HCT116 (cell line): ENCODE results near the gene KCNRG. TPM values are rescaled to one million over a fixed set of nuclear protein-coding genes. Genes with fewer than 3 reads are reported as not detected.

Source experiments
- ATAC-seq: fragments of 200-7000 bp; cut with Tn5 transposase; 2 replicates; pipeline ENCODE4 v1.9.1; 2020; ENCODE audit warnings: mild to moderate bottlenecking, moderate library complexity
- BruUV-seq: library from RNA; stranded (reverse); fragments of 400-500 nt; replicated peaks from 2 replicates; lab custom pipeline; 2021; lab: Mats Ljungman, UMichigan
- CTCF ChIA-PET: fragments of 300-600 bp; sonication (Branson Sonifier 250); formaldehyde crosslinking; loops from one replicate; lab custom pipeline; 2021; ENCODE audit warnings: antibody characterized with exemption; lab: Charles Lee
- POLR2A ChIA-PET: fragments of 300-600, 350-600 bp; sonication (Branson Sonifier 250); formaldehyde crosslinking; loops from one replicate; lab custom pipeline; 2021; ENCODE audit warnings: antibody characterized with exemption; lab: Charles Lee
- RAD21 ChIA-PET, 2 experiments: fragments of 300-600 bp; sonication (Branson Sonifier 250); formaldehyde crosslinking; loops; one replicate each; lab custom pipeline; 2023; ENCODE audit warnings: low total read pairs in 2 of 2; ENCODE audit not compliant: uncharacterized antibody in 2 of 2, unreplicated experiment in 2 of 2, low non-redundant PET in 1 of 2; lab: Charles Lee
- DNase-seq: peaks from one replicate; pipeline ENCODE4 v3.0.0-alpha.2; 2010; ENCODE audit warnings: low read depth, low spot score
- H2AFZ ChIP-seq: fragments of 200-600 bp; shearing (Covaris generic), sonication (generic); 2 replicates; pipeline ENCODE4 v1.6.1; 2017; ENCODE audit warnings: low read depth, mixed run types, mixed read lengths, antibody characterized with exemption, low read length; ENCODE audit not compliant: poor library complexity, severe bottlenecking
- H3K27ac ChIP-seq: 2 replicates; pipeline ENCODE4 v1.5.1; 2012; ENCODE audit warnings: low read depth, low read length
- H3K27me3 ChIP-seq: fragments of 200-600 bp; sonication (generic); 2 replicates; pipeline ENCODE4 v1.6.1; 2016; ENCODE audit warnings: mixed run types, low read length, mixed read lengths; ENCODE audit not compliant: insufficient read depth
- H3K36me3 ChIP-seq, 2 experiments: fragments of 200-500 bp in 1 of 2; fragments of 200-600 bp in 1 of 2; sonication (Bioruptor generic) in 1 of 2; sonication (generic) in 1 of 2; 2 replicates each; pipeline versions ENCODE4 v1.5.1 to v1.6.1; 2014 to 2016; ENCODE audit warnings: low read length in 2 of 2, inconsistent platforms in 1 of 2, mixed read lengths in 1 of 2, mixed run types in 1 of 2; ENCODE audit not compliant: insufficient read depth in 2 of 2, control insufficient read depth in 1 of 2
- H3K4me1 ChIP-seq, 2 experiments: fragments of 200-600 bp in 1 of 2; sonication (generic) in 1 of 2; 2 replicates each; pipeline versions ENCODE4 v1.5.1 to v1.6.1; 2012 to 2017; ENCODE audit warnings: low read length in 2 of 2, inconsistent platforms in 1 of 2, mild to moderate bottlenecking in 1 of 2, mixed read lengths in 1 of 2, mixed run types in 1 of 2, moderate library complexity in 1 of 2; ENCODE audit not compliant: insufficient read depth in 2 of 2, control insufficient read depth in 1 of 2
- H3K4me2 ChIP-seq: fragments of 200-600 bp; sonication (generic); 2 replicates; pipeline ENCODE4 v1.6.1; 2017; ENCODE audit warnings: mixed run types, low read length, mixed read lengths
- H3K4me3 ChIP-seq, 2 experiments: fragments of 200-600 bp in 1 of 2; sonication (generic) in 1 of 2; replicated peaks in 1 of 2; 2 replicates each; pipeline ENCODE4 v1.5.1; 2011 to 2016; ENCODE audit warnings: low read length in 2 of 2, control low read depth in 1 of 2, low read depth in 1 of 2, mild to moderate bottlenecking in 1 of 2, mixed read lengths in 1 of 2, mixed run types in 1 of 2
- H3K79me2 ChIP-seq: fragments of 200-600 bp; sonication (generic); 2 replicates; pipeline ENCODE4 v1.6.1; 2017; ENCODE audit warnings: mild to moderate bottlenecking, mixed run types, low read length, moderate library complexity, mixed read lengths; ENCODE audit not compliant: insufficient read depth
- H3K9ac ChIP-seq: fragments of 200-600 bp; sonication (generic); 2 replicates; pipeline ENCODE4 v1.6.1; 2016; ENCODE audit warnings: low read length, mixed read lengths
- H3K9me2 ChIP-seq: fragments of 200-600 bp; sonication (generic), shearing (Covaris generic); 2 replicates; pipeline ENCODE4 v1.6.1; 2017; ENCODE audit warnings: mixed run types, mild to moderate bottlenecking, moderate library complexity; ENCODE audit not compliant: insufficient read depth
- H3K9me3 ChIP-seq, 2 experiments: fragments of 200-500 bp in 1 of 2; fragments of 200-600 bp in 1 of 2; sonication (Bioruptor generic) in 1 of 2; sonication (generic) in 1 of 2; 2 replicates each; pipeline ENCODE4 v1.6.1; 2014 to 2017; ENCODE audit warnings: low read length in 2 of 2, mixed read lengths in 2 of 2, inconsistent platforms in 1 of 2, low read depth in 1 of 2, mild to moderate bottlenecking in 1 of 2, mixed run types in 1 of 2, moderate library complexity in 1 of 2; ENCODE audit not compliant: control insufficient read depth in 1 of 2, insufficient read depth in 1 of 2
- H4K20me1 ChIP-seq: fragments of 200-600 bp; sonication (generic), shearing (Covaris generic); 2 replicates; pipeline ENCODE4 v1.6.1; 2017; ENCODE audit warnings: mixed run types, mild to moderate bottlenecking, moderate library complexity; ENCODE audit not compliant: insufficient read depth
- CBX3 ChIP-seq: IDR thresholded peaks from 2 replicates; pipeline ENCODE4 v1.6.1; 2012; ENCODE audit warnings: low read depth
- CEBPB ChIP-seq: IDR thresholded peaks from 2 replicates; pipeline ENCODE4 v1.6.1; 2012; ENCODE audit warnings: low read depth
- EZH2 ChIP-seq: fragments of 200-600 bp; sonication (generic); IDR thresholded peaks from 2 replicates; pipeline ENCODE4 v1.6.1; 2017; ENCODE audit warnings: antibody characterized with exemption, mixed run types
- FOSL1 ChIP-seq: IDR thresholded peaks from 2 replicates; pipeline ENCODE4 v1.6.1; 2012; ENCODE audit warnings: low read depth
- POLR2A ChIP-seq: IDR thresholded peaks from 2 replicates; pipeline ENCODE4 v1.7.0; 2011; ENCODE audit warnings: borderline replicate concordance; ENCODE audit not compliant: insufficient read depth, insufficient read length; ENCODE audit errors: extremely low read depth
- RAD21 ChIP-seq: IDR thresholded peaks from 2 replicates; pipeline ENCODE4 v1.6.1; 2012; ENCODE audit warnings: low read depth, mild to moderate bottlenecking
- SIN3A ChIP-seq: IDR thresholded peaks from 2 replicates; pipeline ENCODE4 v1.6.1; 2012; ENCODE audit warnings: low read depth
- TCF7L2 ChIP-seq: IDR thresholded peaks from 2 replicates; pipeline ENCODE4 v1.7.0; 2011; ENCODE audit warnings: borderline replicate concordance, inconsistent platforms; ENCODE audit not compliant: insufficient read depth, insufficient read length; ENCODE audit errors: extremely low read depth
- YY1 ChIP-seq: IDR thresholded peaks from 2 replicates; pipeline ENCODE4 v1.6.1; 2011; ENCODE audit warnings: low read length, low read depth, moderate library complexity, mild to moderate bottlenecking; ENCODE audit not compliant: insufficient replicate concordance; ENCODE audit errors: extremely low read depth
- ZFX ChIP-seq: fragments of 450-650 bp; IDR thresholded peaks from 2 replicates; pipeline ENCODE4 v1.6.1; 2017
- intact Hi-C: fragments of 100-400 bp; cut with micrococcal nuclease; formaldehyde crosslinking; loops from 2 replicates; pipeline ENCODE4 v1.10.0; 2022
- total RNA-seq: library from RNA; stranded (reverse); gene quantifications from one replicate; pipeline ENCODE4 v1.2.1, GENCODE V29; 2021; ENCODE audit not compliant: unreplicated experiment
- TF ChIP-seq, protein P1 (sequence below): IDR thresholded peaks from 2 replicates; pipeline ENCODE4 v1.6.1; 2012
- TF ChIP-seq, protein P2 (sequence below): IDR thresholded peaks from 2 replicates; pipeline ENCODE4 v1.6.1; 2011; ENCODE audit warnings: mild to moderate bottlenecking, low read length, moderate library complexity; ENCODE audit not compliant: insufficient replicate concordance; ENCODE audit errors: extremely low read depth
- TF ChIP-seq, protein P3 (sequence below): IDR thresholded peaks from 2 replicates; pipeline ENCODE4 v1.6.1; 2012; ENCODE audit warnings: low read depth

Gene KCNRG
- total RNA-seq, 1 experiment from 2014 or later = 2.5 TPM

DNA sequence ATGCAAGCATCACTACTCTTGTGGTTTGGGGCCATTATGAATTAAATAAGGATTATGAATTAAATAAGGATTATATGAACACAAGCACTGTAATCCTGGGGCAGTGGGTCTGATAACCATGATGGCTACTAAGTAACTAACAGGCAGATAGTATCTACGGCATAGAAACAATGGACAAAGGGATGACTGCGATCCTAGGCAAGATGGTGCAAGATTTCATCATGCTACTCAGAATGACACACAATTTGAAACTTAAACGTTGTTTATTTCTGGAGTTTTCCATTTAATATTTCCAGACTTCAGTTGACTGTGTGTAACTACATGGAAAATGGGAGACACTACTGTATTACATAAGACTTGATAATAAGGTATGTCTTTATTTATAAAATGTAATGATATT, 15.1 kb downstream of the KCNRG start:
- Histone ChIP-seq H3K9me3 (no peaks in the 10 kb centered on the region), H3K4me1 (no peaks in the 10 kb centered on the region), H3K27ac (no peak overlapping the region), H3K9ac (no peak overlapping the region), H2AFZ (no peak overlapping the region), H3K4me3 (no peak overlapping the region), H4K20me1 (no peaks in the 10 kb centered on the region), H3K79me2 (no peaks in the 10 kb centered on the region), H3K36me3 (peaks cover 0 to 7% of the 10 kb centered on the region in 2 experiments; a peak in 1 of 4 replicates), H3K9me2 (no peaks in the 10 kb centered on the region), H3K27me3 (no peaks in the 10 kb centered on the region), H3K4me2 (no peak overlapping the region)
- ChIA-PET RAD21 (no interaction called here), CTCF (interaction anchor here (0.5 kb wide), 1 partner anchor 94 kb away, joined by 3 read pairs; no protein-coding TSS in a partner anchor), POLR2A (no interaction called here)
- DNase-seq (no peak), ATAC-seq (no peak)
- intact Hi-C loops = no loop called here
- TF ChIP-seq SIN3A (no peak), EZH2 (no peak), POLR2A (no peak), CBX3 (no peak), CEBPB (no peak; the same call in 1 of the 2 replicates), YY1 (no peak), TCF7L2 (no peak)
- TF ChIP-seq, protein P1, sequence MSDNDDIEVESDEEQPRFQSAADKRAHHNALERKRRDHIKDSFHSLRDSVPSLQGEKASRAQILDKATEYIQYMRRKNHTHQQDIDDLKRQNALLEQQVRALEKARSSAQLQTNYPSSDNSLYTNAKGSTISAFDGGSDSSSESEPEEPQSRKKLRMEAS = no peak
- BruUV-seq = no TSS peak

DNA sequence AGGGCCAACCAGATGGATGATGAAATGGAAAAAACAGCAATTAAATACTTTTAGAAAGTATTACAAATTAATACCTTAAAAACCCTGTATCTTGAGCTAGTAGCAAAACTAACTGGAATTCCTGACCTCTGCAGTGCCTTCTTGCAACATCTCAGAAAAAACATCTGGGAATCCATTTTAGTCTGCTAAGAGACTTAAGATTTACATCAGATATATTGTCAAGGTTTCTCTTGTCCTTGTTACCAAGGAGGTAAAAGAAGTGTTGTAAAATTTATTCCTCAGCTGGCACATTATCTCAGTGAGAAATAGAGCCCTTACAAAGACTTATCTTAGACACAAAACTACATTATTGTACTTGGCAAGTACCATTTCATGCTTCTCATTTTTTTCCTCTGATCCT, 18.5 kb downstream of the KCNRG start:
- H4K20me1 ChIP-seq = no peaks in the 10 kb centered on the region
- CTCF ChIA-PET = no interaction called here
- POLR2A ChIA-PET = no interaction called here
- H3K4me1 ChIP-seq = no peaks in the 10 kb centered on the region
- RAD21 ChIA-PET = no interaction called here
- intact Hi-C loops = no loop called here
- no peak for ATAC-seq
- H3K36me3 ChIP-seq = no peaks in the 10 kb centered on the region
- no peaks in the 10 kb centered on the region for H3K9me2 ChIP-seq
- no peaks in the 10 kb centered on the region for H3K79me2 ChIP-seq
- no peak overlapping the region for H3K27ac ChIP-seq
- no peak overlapping the region for H3K4me2 ChIP-seq
- no peak overlapping the region for H3K9ac ChIP-seq
- no peak overlapping the region for H2AFZ ChIP-seq
- no peaks in the 10 kb centered on the region for H3K9me3 ChIP-seq
- BruUV-seq = no TSS peak
- no peak for DNase-seq
- H3K4me3 ChIP-seq = no peak overlapping the region
- H3K27me3 ChIP-seq = no peaks in the 10 kb centered on the region
- TF ChIP-seq POLR2A (no peak), ZFX (no peak), FOSL1 (no peak), TCF7L2 (no peak), CEBPB (no peak), RAD21 (no peak)
- TF ChIP-seq, protein P2, sequence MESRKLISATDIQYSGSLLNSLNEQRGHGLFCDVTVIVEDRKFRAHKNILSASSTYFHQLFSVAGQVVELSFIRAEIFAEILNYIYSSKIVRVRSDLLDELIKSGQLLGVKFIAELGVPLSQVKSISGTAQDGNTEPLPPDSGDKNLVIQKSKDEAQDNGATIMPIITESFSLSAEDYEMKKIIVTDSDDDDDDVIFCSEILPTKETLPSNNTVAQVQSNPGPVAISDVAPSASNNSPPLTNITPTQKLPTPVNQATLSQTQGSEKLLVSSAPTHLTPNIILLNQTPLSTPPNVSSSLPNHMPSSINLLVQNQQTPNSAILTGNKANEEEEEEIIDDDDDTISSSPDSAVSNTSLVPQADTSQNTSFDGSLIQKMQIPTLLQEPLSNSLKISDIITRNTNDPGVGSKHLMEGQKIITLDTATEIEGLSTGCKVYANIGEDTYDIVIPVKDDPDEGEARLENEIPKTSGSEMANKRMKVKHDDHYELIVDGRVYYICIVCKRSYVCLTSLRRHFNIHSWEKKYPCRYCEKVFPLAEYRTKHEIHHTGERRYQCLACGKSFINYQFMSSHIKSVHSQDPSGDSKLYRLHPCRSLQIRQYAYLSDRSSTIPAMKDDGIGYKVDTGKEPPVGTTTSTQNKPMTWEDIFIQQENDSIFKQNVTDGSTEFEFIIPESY = no peak
- TF ChIP-seq, protein P3, sequence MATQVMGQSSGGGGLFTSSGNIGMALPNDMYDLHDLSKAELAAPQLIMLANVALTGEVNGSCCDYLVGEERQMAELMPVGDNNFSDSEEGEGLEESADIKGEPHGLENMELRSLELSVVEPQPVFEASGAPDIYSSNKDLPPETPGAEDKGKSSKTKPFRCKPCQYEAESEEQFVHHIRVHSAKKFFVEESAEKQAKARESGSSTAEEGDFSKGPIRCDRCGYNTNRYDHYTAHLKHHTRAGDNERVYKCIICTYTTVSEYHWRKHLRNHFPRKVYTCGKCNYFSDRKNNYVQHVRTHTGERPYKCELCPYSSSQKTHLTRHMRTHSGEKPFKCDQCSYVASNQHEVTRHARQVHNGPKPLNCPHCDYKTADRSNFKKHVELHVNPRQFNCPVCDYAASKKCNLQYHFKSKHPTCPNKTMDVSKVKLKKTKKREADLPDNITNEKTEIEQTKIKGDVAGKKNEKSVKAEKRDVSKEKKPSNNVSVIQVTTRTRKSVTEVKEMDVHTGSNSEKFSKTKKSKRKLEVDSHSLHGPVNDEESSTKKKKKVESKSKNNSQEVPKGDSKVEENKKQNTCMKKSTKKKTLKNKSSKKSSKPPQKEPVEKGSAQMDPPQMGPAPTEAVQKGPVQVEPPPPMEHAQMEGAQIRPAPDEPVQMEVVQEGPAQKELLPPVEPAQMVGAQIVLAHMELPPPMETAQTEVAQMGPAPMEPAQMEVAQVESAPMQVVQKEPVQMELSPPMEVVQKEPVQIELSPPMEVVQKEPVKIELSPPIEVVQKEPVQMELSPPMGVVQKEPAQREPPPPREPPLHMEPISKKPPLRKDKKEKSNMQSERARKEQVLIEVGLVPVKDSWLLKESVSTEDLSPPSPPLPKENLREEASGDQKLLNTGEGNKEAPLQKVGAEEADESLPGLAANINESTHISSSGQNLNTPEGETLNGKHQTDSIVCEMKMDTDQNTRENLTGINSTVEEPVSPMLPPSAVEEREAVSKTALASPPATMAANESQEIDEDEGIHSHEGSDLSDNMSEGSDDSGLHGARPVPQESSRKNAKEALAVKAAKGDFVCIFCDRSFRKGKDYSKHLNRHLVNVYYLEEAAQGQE = no peak
